HS-27A (cell line): ENCODE data around the gene PHLPP1.

Source experiments
- DNase-seq: peaks from one replicate; pipeline ENCODE4 v3.0.0-alpha.2; 2012; ENCODE audit warnings: low read depth, missing footprints

Gene PHLPP1

DNA sequence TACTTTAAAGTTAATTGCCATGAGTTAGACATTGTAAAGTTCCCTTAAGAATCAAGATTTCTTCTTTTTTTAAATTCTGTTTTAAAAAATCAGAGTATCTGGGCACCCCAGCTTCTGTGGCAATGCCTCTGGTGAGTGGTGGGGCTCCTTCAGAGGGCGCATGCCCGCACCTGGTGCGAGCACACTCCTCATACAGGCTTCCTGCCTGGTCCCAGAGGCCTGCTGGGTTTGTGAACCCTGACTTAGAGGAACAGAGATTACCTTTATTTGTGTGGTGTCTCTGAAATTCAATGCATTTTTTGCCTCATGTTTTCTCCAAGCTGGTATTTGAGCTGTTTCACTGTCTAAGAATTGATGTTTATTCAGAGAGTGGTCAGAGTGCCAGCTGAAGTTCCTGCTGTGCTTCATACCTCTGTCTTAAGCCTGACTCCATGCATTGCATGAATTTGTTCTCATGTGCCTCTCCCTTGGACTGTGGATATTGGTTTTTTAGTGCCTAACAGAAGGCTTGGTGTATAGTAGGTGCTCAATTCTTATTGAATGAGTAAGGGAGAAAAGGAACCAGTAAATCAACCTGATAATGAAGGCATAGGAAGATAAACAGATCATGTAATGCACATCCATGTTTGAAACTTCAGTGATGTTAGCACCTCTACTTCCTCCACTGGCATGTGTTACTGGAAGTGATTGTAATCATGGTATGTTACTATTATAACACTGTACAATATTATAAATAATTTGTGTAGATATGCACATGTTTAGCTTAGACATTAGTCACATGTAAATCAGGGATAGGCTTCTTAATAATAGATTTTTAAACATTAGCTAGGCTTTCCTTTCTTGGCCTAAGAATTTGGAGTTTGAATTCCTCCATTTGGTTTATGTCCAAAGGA is 29.0 kb downstream of the PHLPP1 start:
- no peak for DNase-seq

DNA sequence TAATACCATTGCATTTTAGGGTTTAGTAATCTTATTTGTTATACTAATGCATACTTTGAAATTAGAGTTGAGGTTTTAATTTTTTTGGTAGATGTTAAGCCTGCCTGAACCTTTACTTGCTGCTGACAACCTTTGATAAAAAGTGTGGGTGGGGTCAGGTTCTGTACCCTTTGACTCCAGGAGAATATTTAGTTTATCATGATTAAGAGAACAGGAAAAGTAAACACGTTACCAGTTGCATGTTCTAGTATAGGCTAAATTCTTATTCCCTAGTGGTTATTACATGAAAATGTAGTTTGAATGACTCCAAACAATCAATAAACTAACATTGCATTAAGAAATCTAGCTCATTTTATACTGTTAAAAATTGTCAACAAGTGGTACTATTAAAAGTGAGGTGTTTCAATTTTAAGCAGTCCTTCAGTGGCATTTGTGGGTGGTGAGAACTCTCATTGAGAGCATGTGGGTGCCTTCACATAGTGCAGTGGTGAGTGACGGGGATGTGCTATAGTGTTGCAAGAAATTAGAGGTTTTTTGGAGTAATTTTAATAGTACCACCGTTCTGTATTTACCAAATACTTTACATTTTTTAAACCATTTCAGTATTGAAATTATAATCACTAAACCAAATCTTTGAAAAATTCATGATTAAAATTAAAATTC is 29.9 kb downstream of the PHLPP1 start:
- DNase-seq, result no peak

DNA sequence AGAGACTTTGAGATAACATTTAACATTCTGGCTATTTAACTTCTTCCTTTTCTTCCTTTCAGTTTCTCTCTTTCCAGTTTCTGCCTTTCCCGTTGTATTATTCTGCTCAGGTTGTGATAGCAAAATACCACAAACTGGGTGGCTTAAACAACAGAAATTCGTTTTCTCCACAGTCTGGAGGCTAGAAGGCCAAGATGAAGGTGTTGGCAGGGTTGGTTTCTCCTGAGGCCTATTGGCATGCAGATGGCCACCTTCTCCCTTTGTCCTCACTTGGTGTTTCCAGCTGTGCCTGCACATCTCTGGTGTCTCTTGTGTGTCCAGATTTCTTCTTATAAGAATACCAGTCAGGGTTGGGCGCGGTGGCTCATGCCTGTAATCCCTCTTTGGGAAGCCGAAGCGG is 34.0 kb downstream of the PHLPP1 start:
- DNase-seq, result no peak

GRCh38 chr18:62751341-62751821 is 36.0 kb downstream of the PHLPP1 start:
- no peak for DNase-seq

GRCh38 chr18:62751977-62752376 is 36.6 kb downstream of the PHLPP1 start:
- DNase-seq, result no peak

DNA sequence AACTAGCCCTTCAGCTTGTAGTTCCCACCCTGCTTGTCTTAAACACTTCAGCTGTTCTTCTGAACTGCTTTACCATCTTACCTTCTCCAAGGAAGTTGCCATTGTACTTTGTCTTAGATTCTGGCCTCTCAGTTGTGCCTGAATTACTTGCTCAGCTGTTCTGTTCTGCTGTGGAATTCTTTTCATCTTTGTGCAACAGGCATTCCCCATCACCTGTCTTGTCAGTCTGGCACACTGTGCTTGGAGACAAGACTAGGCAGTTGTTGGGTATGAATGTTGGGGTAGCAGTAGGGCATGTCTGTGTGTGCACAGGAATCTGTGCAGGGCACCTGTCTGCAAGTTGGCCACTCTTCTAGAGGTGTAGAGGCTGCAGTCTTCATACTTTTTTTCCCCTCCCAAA is 38.7 kb downstream of the PHLPP1 start:
- no peak for DNase-seq

DNA sequence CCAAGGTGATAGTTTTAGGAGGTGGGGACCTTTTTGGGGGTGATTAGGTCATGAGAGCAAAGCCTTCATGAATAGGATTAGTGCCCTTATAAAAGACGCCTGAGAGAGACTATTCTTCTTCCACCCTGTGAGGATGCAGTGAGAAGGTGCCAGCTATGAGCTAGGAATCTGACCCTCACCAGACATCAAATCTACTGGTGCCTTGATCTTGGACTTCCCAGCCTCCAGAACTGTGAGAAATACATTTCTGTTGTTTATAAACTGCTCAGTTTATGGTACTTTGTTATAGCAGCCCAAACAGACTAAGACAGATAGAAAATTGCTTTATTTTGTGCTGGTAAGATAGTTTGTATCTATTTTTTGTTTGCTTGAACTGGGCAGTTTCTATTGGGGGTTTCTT is 40.1 kb downstream of the PHLPP1 start:
- no peak for DNase-seq

GRCh38 chr18:62755946-62756345 is 40.6 kb downstream of the PHLPP1 start:
- no peak for DNase-seq

DNA sequence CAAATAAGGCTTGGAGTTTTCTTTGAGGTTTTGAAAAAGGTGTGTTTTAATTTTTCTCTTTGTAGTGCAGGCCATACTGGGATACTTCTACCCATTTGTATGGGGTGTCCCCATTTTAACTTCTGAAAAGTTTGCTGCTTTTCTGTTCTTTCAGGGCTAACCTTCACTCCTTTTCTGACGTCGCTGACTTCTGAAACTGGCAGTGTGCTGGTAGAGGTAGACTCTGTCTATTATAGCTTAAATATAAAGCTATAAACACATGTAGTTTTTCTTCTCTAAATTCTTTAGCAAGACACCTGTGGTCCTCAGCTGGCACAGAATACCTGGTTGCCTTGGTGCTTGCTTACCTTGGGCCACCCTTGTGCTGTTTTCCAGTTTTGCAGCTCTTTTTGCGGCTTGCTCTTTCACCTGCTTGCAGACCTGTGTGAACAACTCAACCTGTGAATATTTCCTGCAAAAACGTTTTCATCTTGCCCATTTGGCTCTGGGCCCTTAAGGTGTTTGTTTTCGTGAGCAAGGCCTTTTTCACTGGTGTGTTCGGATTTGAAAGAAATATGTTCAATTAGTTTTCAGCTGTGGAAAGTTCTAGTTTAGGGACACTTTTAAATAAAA is 42.2 kb downstream of the PHLPP1 start:
- no peak for DNase-seq

- DNase-seq, result no peak
Measured at GRCh38 chr18:62758591-62758990, 43.2 kb downstream of the PHLPP1 start.

DNA sequence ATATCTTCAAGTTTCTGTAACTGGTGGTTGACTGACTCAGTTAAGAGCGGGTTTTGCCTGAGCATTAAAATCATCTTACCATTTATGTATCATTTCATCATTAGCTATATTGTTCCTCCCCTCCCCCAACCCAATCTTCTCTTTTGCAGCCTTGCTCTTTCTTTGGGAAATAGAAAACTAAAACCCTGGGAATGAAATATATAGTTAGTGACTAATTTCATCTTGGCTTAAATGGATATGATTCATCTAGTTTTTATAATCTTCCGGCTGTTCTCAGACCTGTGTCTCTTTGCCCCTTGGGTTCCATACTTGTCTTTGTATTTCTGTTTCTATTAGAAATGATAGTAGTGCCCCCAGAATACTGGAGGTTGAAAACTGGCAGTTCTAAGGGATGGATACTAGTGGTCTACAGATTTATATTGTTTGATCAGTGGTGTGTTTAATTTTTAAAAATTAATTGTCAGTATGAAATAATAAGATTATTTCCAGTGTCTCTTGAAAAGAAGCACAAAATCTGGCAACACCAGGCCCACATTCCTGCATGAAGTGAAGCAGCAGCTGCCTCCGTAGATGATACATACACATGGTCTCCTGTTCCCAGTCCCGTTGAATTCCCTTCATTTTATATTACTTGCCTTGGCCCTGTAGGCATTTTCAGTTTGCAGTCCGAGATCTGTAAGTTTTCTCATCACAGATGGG is 44.5 kb downstream of the PHLPP1 start:
- no peak for DNase-seq

DNA sequence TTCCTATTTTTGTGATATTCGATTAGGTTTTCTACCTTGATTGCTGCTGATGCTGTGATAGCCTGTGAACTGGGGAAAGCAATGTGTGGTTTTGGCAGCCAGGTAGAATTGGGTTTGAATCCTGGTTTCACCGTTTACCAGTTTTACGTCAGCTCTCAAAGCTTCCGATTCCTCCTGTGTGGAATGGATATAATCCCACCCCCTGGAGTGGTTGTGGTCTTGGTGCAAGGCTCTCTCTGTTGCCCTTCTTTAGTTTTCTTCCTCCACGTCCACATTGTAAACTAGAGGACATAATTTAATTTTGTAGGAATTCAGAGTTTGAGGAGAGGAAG is 45.0 kb downstream of the PHLPP1 start:
- no peak for DNase-seq

DNA sequence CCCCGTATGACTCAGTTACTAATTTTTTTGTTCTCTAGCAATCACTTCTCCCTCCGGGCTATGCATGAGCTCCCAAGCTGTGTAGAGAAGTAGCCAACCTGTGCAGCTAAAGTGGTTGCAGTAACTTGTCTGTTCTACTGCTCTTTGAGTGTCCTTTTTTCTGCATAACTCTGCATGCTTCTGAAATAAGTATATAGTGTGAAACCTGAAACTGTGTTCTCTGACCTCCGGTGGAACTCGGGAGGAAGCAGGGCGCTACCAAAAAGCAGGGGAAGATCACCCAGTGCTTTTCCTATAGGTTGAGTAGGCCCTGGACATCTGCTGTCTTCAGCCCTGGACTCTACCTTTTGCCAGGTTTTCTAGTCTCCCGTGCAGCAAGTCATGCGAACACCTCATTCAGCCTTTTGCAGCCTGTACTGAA is 47.8 kb downstream of the PHLPP1 start:
- DNase-seq, result no peak

DNA sequence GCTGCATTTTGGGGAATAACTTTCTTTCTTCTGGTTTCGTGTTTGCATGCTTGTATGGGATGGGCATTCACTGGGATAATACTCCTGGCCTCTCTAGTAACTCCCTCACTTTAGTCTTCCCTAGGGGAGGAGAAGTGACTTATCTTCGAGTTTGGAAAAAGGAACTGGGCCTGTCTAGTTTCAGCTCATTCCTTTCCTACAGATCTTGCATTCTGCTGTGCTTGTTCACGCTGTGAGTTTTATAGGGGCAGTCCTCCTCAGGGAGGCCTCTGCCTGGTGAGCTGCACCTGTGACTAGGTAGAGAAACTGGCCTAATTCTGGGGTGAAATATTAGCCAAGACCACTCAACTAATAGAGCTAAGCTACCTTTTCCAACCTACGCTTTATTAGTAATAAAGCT is 50.9 kb downstream of the PHLPP1 start:
- no peak for DNase-seq

GRCh38 chr18:62767321-62767720 is 52.0 kb downstream of the PHLPP1 start:
- DNase-seq, result peak; percentile 72

DNA sequence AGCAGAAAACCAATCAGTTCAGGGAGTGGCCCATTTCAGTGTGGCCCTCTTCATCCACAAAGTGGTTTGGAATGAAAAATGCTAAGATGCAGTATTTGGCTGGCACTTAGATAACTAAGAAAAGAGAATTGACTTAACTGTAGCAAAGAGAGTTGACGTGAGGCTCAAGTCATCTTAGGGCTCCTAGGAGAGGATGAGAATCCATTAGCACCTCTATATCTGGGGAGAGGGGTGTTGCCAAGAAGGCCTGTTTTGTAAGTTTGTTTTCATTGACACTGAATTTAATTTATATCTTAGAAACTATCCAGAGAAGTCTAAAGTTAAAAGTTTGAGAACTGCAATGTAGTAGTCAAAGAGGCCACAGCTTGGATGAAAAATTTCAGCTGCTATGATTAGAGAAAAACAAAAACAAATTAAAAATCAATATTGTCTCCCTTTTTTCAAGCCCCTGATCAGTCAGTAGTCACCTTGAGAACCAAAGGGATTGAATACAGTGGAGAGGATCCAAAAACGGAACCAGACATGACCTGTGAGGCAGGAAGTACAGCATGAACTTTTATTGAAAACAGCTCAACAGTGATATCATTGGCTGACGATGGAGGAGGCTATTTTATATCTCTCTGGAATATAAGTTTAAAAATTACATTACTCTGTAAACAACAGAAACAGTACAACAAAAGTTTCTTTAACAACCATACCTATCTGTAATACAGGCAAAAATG is 52.7 kb downstream of the PHLPP1 start:
- no peak for DNase-seq

GRCh38 chr18:62768558-62768943 is 53.2 kb downstream of the PHLPP1 start:
- no peak for DNase-seq

- DNase-seq, result no peak
Measured at GRCh38 chr18:62769216-62769615, 53.9 kb downstream of the PHLPP1 start.

GRCh38 chr18:62771494-62772270 is 56.3 kb downstream of the PHLPP1 start:
- no peak for DNase-seq

GRCh38 chr18:62772860-62773584 is 57.7 kb downstream of the PHLPP1 start:
- no peak for DNase-seq
